HepG2 (cell line): Measurements from ENCODE around the gene ZNF511. TPM values are rescaled to one million over a fixed set of nuclear protein-coding genes. Genes with fewer than 3 reads are reported as not detected.

Experiments
- BRF2 ChIP-seq: sonication (generic); formaldehyde crosslinking; IDR thresholded peaks from 2 replicates; pipeline ENCODE4 v1.8.1; 2022; ENCODE audit warnings: mild to moderate bottlenecking, missing genetic modification reagents
- CEBPB ChIP-seq: IDR thresholded peaks from 2 replicates; pipeline ENCODE4 v1.6.1; 2011; ENCODE audit warnings: low read depth, low read length, improper control_type of control experiment, borderline replicate concordance
- ELF3 ChIP-seq: IDR thresholded peaks from 2 replicates; pipeline ENCODE4 v1.6.1; 2016; ENCODE audit warnings: missing genetic modification reagents, missing compliant biosample characterization
- FOXK1 ChIP-seq: sonication (generic); formaldehyde crosslinking; IDR thresholded peaks from 2 replicates; pipeline ENCODE4 v1.4.0; 2020; ENCODE audit warnings: low read depth, missing genetic modification reagents, borderline replicate concordance
- GPN1 ChIP-seq: sonication (generic); formaldehyde crosslinking; IDR thresholded peaks from 2 replicates; pipeline ENCODE4 v1.5.1; 2020; ENCODE audit warnings: missing genetic modification reagents, borderline replicate concordance
- HDAC2 ChIP-seq: sonication (generic); formaldehyde crosslinking; IDR thresholded peaks from 2 replicates; pipeline ENCODE4 v1.4.0; 2020; ENCODE audit warnings: missing genetic modification reagents
- LRRFIP1 ChIP-seq: sonication (generic); formaldehyde crosslinking; conservative IDR thresholded peaks from 2 replicates; pipeline ENCODE4 v1.4.0; 2020; ENCODE audit warnings: missing genetic modification reagents
- RFX3 ChIP-seq: IDR thresholded peaks from 2 replicates; pipeline ENCODE4 v1.6.1; 2016; ENCODE audit warnings: missing biosample characterization, missing genetic modification reagents
- SAFB2 ChIP-seq: sonication (generic); formaldehyde crosslinking; IDR thresholded peaks from 2 replicates; pipeline ENCODE4 v1.5.1; 2020; ENCODE audit warnings: missing genetic modification reagents, low read depth, mild to moderate bottlenecking, borderline replicate concordance
- SKIL ChIP-seq: sonication (generic); formaldehyde crosslinking; IDR thresholded peaks from 2 replicates; pipeline ENCODE4 v1.8.0; 2022; ENCODE audit warnings: missing genetic modification reagents, mild to moderate bottlenecking, moderate library complexity, borderline replicate concordance
- TARDBP ChIP-seq: sonication (generic); formaldehyde crosslinking; IDR thresholded peaks from 2 replicates; pipeline ENCODE4 v1.8.0; 2022; ENCODE audit warnings: mild to moderate bottlenecking, missing genetic modification reagents
- TBP ChIP-seq: sonication (generic); formaldehyde crosslinking; IDR thresholded peaks from 2 replicates; pipeline ENCODE4 v1.5.0; 2020; ENCODE audit warnings: missing genetic modification reagents
- THAP11 ChIP-seq: IDR thresholded peaks from 2 replicates; pipeline ENCODE4 v1.6.1; 2016; ENCODE audit warnings: missing biosample characterization, missing genetic modification reagents
- ZNF362 ChIP-seq: sonication (generic); formaldehyde crosslinking; IDR thresholded peaks from 2 replicates; pipeline ENCODE4 v1.4.0; 2020; ENCODE audit warnings: missing genetic modification reagents, mild to moderate bottlenecking, borderline replicate concordance
- ZSCAN31 ChIP-seq: sonication (generic); formaldehyde crosslinking; IDR thresholded peaks from 2 replicates; pipeline ENCODE4 v1.5.0; 2020; ENCODE audit warnings: low read depth, mild to moderate bottlenecking, missing genetic modification reagents
- polyA plus RNA-seq, 8 experiments: library from polyadenylated mRNA; depleted of rRNA in 3 of 8; stranded (reverse) in 7 of 8; unstranded in 1 of 8; fragments of >200 nt; fragmentation: Illumina TruSeq in 4 of 8; extraction: Trizol in 4 of 8; gene quantifications; 2 replicates each; pipeline versions ENCODE4 v1.2.1 to v1.2.3, GENCODE V29; 2011 to 2016; ENCODE audit warnings: low read depth in 4 of 8, missing spikeins in 1 of 8, mixed read lengths in 1 of 8; ENCODE audit not compliant: insufficient read depth in 1 of 8
- total RNA-seq, 5 experiments: library from RNA; depleted of rRNA; stranded (reverse); fragments of >200 nt; fragmentation: Illumina TruSeq; extraction: Trizol; gene quantifications; 2 replicates each; pipeline ENCODE4 v1.2.3, GENCODE V29; 2016; ENCODE audit warnings: low read depth in 1 of 5
- TF ChIP-seq, protein P1 (sequence below): sonication (generic); formaldehyde crosslinking; IDR thresholded peaks from 2 replicates; pipeline ENCODE4 v1.8.1; 2023; ENCODE audit warnings: mild to moderate bottlenecking, moderate library complexity, missing genetic modification reagents
- TF ChIP-seq, protein P2 (sequence below): sonication (generic); formaldehyde crosslinking; conservative IDR thresholded peaks from 2 replicates; pipeline ENCODE4 v1.8.1; 2023; ENCODE audit warnings: missing genetic modification reagents
- TF ChIP-seq, protein P3 (sequence below): IDR thresholded peaks from 2 replicates; pipeline ENCODE4 v1.6.1; 2018; ENCODE audit warnings: missing genetic modification reagents, mild to moderate bottlenecking, missing compliant biosample characterization

The ZNF511 gene
- total and polyA plus RNA-seq, 2 of the 13 experiments (the other 11 are each of a cell fraction or from before 2014, with no cell fraction given) = 35.6 to 66.4 TPM

GRCh38 chr10:133278577-133279265 is 30.0 kb upstream of the ZNF511 start (continued):
- TF ChIP-seq, protein P1, sequence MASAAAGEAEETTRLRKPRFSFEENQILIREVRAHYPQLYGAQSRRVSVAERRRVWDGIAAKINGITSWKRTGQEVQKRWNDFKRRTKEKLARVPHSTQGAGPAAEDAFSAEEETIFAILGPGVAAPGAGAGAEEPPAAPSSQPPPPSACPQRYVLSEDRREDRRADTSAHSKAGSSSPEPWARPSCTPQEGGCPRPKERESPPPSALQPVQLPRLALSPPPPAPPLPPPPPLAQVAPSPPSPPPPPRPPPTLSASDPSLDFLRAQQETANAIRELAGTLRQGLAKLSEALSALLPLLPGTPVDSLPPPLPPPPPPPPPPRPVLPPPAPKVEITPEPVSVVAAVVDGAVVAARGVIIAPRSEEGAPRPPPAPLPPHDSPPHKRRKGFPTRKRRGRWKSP (CRISPR knock-in tag) = no peak
- TF ChIP-seq BRF2 (CRISPR knock-in tag) (no peak), CEBPB (peak; percentile 65; the same call in 1 of the 2 replicates), FOXK1 (CRISPR knock-in tag) (no peak), ZNF362 (CRISPR knock-in tag) (no peak), TARDBP (no peak), GPN1 (CRISPR knock-in tag) (no peak), SAFB2 (no peak), HDAC2 (CRISPR knock-in tag) (no peak), ZSCAN31 (no peak), SKIL (CRISPR knock-in tag) (peak; percentile 40; the same call in 1 of the 2 replicates), TBP (CRISPR knock-in tag) (no peak), THAP11 (CRISPR knock-in tag) (no peak), ELF3 (CRISPR knock-in tag) (peak; percentile 64), LRRFIP1 (CRISPR knock-in tag) (no peak), RFX3 (no peak)
- TF ChIP-seq, protein P2, sequence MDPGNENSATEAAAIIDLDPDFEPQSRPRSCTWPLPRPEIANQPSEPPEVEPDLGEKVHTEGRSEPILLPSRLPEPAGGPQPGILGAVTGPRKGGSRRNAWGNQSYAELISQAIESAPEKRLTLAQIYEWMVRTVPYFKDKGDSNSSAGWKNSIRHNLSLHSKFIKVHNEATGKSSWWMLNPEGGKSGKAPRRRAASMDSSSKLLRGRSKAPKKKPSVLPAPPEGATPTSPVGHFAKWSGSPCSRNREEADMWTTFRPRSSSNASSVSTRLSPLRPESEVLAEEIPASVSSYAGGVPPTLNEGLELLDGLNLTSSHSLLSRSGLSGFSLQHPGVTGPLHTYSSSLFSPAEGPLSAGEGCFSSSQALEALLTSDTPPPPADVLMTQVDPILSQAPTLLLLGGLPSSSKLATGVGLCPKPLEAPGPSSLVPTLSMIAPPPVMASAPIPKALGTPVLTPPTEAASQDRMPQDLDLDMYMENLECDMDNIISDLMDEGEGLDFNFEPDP (CRISPR knock-in tag) = no peak
- TF ChIP-seq, protein P3, sequence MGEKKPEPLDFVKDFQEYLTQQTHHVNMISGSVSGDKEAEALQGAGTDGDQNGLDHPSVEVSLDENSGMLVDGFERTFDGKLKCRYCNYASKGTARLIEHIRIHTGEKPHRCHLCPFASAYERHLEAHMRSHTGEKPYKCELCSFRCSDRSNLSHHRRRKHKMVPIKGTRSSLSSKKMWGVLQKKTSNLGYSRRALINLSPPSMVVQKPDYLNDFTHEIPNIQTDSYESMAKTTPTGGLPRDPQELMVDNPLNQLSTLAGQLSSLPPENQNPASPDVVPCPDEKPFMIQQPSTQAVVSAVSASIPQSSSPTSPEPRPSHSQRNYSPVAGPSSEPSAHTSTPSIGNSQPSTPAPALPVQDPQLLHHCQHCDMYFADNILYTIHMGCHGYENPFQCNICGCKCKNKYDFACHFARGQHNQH (CRISPR knock-in tag) = no peak
